Measurements from ENCODE around the gene ACMSD. TPM values are rescaled to one million over a fixed set of nuclear protein-coding genes. Genes with fewer than 3 reads are reported as not detected.

The ACMSD gene
- total and polyA plus RNA-seq, 5 donors, result not detected

GRCh38 chr2:134926231-134926931, 88.0 kb downstream of the ACMSD start:
- H3K27ac ChIP-seq (ENCODE audit: low read length), result peak overlapping the region; percentile 4
- 59% methylated on average over 3 of the region's 3 CpGs for WGBS
- H3K4me1 ChIP-seq (ENCODE audit: control insufficient read depth, insufficient read depth, low read length), result peaks cover 4% of the 10 kb centered on the region
- ATAC-seq (no peak), DNase-seq (no peak)
- H3K27me3 ChIP-seq (ENCODE audit: control insufficient read depth, insufficient read depth), result no peaks in the 10 kb centered on the region
- H3K9me3 ChIP-seq (ENCODE audit: control insufficient read depth, low read length), result no peaks in the 10 kb centered on the region
- no peak overlapping the region for H3K4me3 ChIP-seq (ENCODE audit: low read length)
- intact Hi-C loops (cut with DNase I), result no loop called here

GRCh38 chr2:134927195-134927594, 88.8 kb downstream of the ACMSD start:
- H3K4me3 ChIP-seq (ENCODE audit: low read length), result no peak overlapping the region
- H3K27me3 ChIP-seq (ENCODE audit: control insufficient read depth, insufficient read depth), result no peaks in the 10 kb centered on the region
- H3K9me3 ChIP-seq (ENCODE audit: control insufficient read depth, low read length), result no peaks in the 10 kb centered on the region
- H3K27ac ChIP-seq (ENCODE audit: low read length), result no peak overlapping the region
- 86% methylated on average over 3 of the region's 3 CpGs for WGBS
- ATAC-seq, result no peak
- intact Hi-C loops (cut with DNase I), result no loop called here
- no peak for DNase-seq
- peaks cover 4% of the 10 kb centered on the region for H3K4me1 ChIP-seq (ENCODE audit: control insufficient read depth, insufficient read depth, low read length)

GRCh38 chr2:134932864-134933526, 94.6 kb downstream of the ACMSD start:
- 80% methylated on average over 3 of the region's 3 CpGs for WGBS
- no peak overlapping the region for H3K4me3 ChIP-seq (ENCODE audit: low read length)
- intact Hi-C loops (cut with DNase I), result no loop called here
- no peaks in the 10 kb centered on the region for H3K27me3 ChIP-seq (ENCODE audit: control insufficient read depth, insufficient read depth)
- H3K9me3 ChIP-seq (ENCODE audit: control insufficient read depth, low read length), result no peaks in the 10 kb centered on the region
- ATAC-seq (no peak), DNase-seq (no peak)
- H3K27ac ChIP-seq (ENCODE audit: low read length), result no peak overlapping the region
- peaks cover 2% of the 10 kb centered on the region for H3K4me1 ChIP-seq (ENCODE audit: control insufficient read depth, insufficient read depth, low read length)

- intact Hi-C loops (cut with DNase I), result no loop called here
- DNase-seq, result no peak
- Histone ChIP-seq H3K27me3 (ENCODE audit: control insufficient read depth, insufficient read depth) (no peaks in the 10 kb centered on the region), H3K27ac (ENCODE audit: low read length) (no peak overlapping the region), H3K4me1 (ENCODE audit: control insufficient read depth, insufficient read depth, low read length) (peaks cover 2% of the 10 kb centered on the region), H3K4me3 (ENCODE audit: low read length) (no peak overlapping the region), H3K9me3 (ENCODE audit: control insufficient read depth, low read length) (no peaks in the 10 kb centered on the region)
- ATAC-seq, result no peak
- WGBS, result 98% methylated on average over 1 of the region's 1 CpG
These were observed 95.3 kb downstream of the ACMSD start for GRCh38 chr2:134933732-134934131.

- no peak overlapping the region for H3K27ac ChIP-seq (ENCODE audit: low read length)
- no peak overlapping the region for H3K4me3 ChIP-seq (ENCODE audit: low read length)
- intact Hi-C loops (cut with DNase I), result no loop called here
- WGBS, result 56% methylated on average over 2 of the region's 2 CpGs
- H3K4me1 ChIP-seq (ENCODE audit: control insufficient read depth, insufficient read depth, low read length), result peaks cover 2% of the 10 kb centered on the region
- H3K9me3 ChIP-seq (ENCODE audit: control insufficient read depth, low read length), result no peaks in the 10 kb centered on the region
- no peaks in the 10 kb centered on the region for H3K27me3 ChIP-seq (ENCODE audit: control insufficient read depth, insufficient read depth)
- DNase-seq (no peak), ATAC-seq (no peak)
These were observed 95.7 kb downstream of the ACMSD start for GRCh38 chr2:134934150-134934549.

DNA sequence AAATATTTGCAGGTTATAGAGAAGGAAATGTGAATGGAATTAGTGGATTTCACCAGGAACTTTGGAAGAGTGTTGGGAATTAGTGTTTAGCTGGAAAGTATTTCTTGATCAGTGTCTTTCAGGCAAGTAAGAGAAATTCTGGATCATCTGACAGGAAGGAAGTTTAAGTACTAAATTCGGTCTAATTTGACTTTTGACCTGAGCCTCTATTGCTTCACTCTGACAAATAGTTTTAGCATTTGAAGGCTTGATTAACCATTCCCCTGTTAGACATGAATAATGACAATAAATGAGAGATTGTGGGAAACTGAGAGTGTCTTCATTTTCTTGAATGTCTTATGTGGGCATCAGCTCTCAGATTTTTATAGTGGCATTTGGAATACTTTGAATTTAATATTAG, 96.2 kb downstream of the ACMSD start:
- WGBS, result 7% methylated on average over 1 of the region's 1 CpG
- H3K9me3 ChIP-seq (ENCODE audit: control insufficient read depth, low read length), result no peaks in the 10 kb centered on the region
- no peak overlapping the region for H3K27ac ChIP-seq (ENCODE audit: low read length)
- no peaks in the 10 kb centered on the region for H3K27me3 ChIP-seq (ENCODE audit: control insufficient read depth, insufficient read depth)
- H3K4me3 ChIP-seq (ENCODE audit: low read length), result no peak overlapping the region
- intact Hi-C loops (cut with DNase I), result no loop called here
- DNase-seq, result no peak
- ATAC-seq, result no peak
- H3K4me1 ChIP-seq (ENCODE audit: control insufficient read depth, insufficient read depth, low read length), result peaks cover 2% of the 10 kb centered on the region

- ATAC-seq, result no peak
These were observed 98.3 kb downstream of the ACMSD start for GRCh38 chr2:134936691-134937090.

GRCh38 chr2:134943540-134943939, 105.1 kb downstream of the ACMSD start:
- Histone ChIP-seq H3K9me3 (ENCODE audit: control insufficient read depth, low read length) (no peaks in the 10 kb centered on the region), H3K4me3 (ENCODE audit: low read length) (no peak overlapping the region), H3K27ac (ENCODE audit: low read length) (no peak overlapping the region), H3K4me1 (ENCODE audit: control insufficient read depth, insufficient read depth, low read length) (peaks cover 2% of the 10 kb centered on the region), H3K27me3 (ENCODE audit: control insufficient read depth, insufficient read depth) (no peaks in the 10 kb centered on the region)
- WGBS, result 85% methylated on average over 2 of the region's 2 CpGs
- ATAC-seq (no peak), DNase-seq (no peak)
- intact Hi-C loops (cut with DNase I), result no loop called here

More at GRCh38 chr2:134936691-134937090, 98.3 kb downstream of the ACMSD start:
- no peaks in the 10 kb centered on the region for H3K9me3 ChIP-seq (ENCODE audit: control insufficient read depth, low read length)
- intact Hi-C loops (cut with DNase I), result no loop called here
- no peaks in the 10 kb centered on the region for H3K27me3 ChIP-seq (ENCODE audit: control insufficient read depth, insufficient read depth)
- H3K4me3 ChIP-seq (ENCODE audit: low read length), result no peak overlapping the region
- peaks cover 2% of the 10 kb centered on the region for H3K4me1 ChIP-seq (ENCODE audit: control insufficient read depth, insufficient read depth, low read length)
- DNase-seq, result no peak
- WGBS, result 62% methylated on average over 4 of the region's 4 CpGs
- no peak overlapping the region for H3K27ac ChIP-seq (ENCODE audit: low read length)

GRCh38 chr2:134944975-134945374, 106.6 kb downstream of the ACMSD start:
- DNase-seq (no peak), ATAC-seq (no peak)
- intact Hi-C loops (cut with DNase I), result no loop called here

GRCh38 chr2:134946073-134946472, 107.7 kb downstream of the ACMSD start:
- ATAC-seq (no peak), DNase-seq (no peak)
- Histone ChIP-seq H3K27me3 (ENCODE audit: control insufficient read depth, insufficient read depth) (no peaks in the 10 kb centered on the region), H3K4me1 (ENCODE audit: control insufficient read depth, insufficient read depth, low read length) (peaks cover 2% of the 10 kb centered on the region), H3K4me3 (ENCODE audit: low read length) (no peak overlapping the region), H3K27ac (ENCODE audit: low read length) (no peak overlapping the region), H3K9me3 (ENCODE audit: control insufficient read depth, low read length) (no peaks in the 10 kb centered on the region)
- intact Hi-C loops (cut with DNase I), result no loop called here
- WGBS, result 76% methylated on average over 6 of the region's 6 CpGs

More at GRCh38 chr2:134944975-134945374, 106.6 kb downstream of the ACMSD start:
- Histone ChIP-seq H3K27me3 (ENCODE audit: control insufficient read depth, insufficient read depth) (no peaks in the 10 kb centered on the region), H3K4me3 (ENCODE audit: low read length) (no peak overlapping the region), H3K9me3 (ENCODE audit: control insufficient read depth, low read length) (no peaks in the 10 kb centered on the region), H3K27ac (ENCODE audit: low read length) (no peak overlapping the region), H3K4me1 (ENCODE audit: control insufficient read depth, insufficient read depth, low read length) (peaks cover 2% of the 10 kb centered on the region)
- 74% methylated on average over 1 of the region's 1 CpG for WGBS

DNA sequence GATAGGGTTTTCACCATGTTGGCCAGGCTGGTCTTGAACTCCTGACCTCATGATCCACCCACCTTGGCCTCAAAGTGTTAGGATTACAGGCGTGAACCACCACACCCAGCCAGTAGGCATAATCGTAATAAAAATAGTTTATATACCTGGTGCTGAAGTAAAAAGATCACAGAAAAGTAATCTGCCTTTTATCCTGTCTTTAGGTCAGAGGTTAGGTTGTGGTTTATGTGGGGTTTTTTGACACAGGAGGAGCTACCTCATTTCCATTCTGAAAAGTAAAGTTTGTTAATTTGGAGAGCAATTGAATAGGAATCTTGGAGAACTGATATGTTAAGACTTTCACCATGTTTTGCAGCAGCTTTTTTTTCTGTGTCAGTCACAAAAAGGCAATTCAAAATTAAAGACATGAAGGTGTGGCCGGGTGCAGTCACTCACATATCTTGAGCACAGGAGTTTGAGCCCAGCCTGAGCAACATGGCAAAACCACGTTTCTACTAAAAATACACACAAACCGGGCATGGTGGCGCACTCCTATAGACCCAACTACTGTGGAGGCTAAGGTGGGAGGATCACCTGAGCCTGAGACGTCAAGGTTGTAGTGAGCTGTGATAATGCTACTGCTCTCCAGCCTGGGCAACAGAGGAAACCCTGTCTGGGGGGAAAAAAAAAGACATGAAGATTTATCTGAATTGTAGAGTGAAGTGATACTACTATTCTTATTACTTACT, 111.7 kb downstream of the ACMSD start:
- H3K9me3 ChIP-seq (ENCODE audit: control insufficient read depth, low read length), result no peaks in the 10 kb centered on the region
- DNase-seq, result no peak
- no peak overlapping the region for H3K27ac ChIP-seq (ENCODE audit: low read length)
- intact Hi-C loops (cut with DNase I), result no loop called here
- no peaks in the 10 kb centered on the region for H3K4me1 ChIP-seq (ENCODE audit: control insufficient read depth, insufficient read depth, low read length)
- ATAC-seq, result no peak
- no peak overlapping the region for H3K4me3 ChIP-seq (ENCODE audit: low read length)
- H3K27me3 ChIP-seq (ENCODE audit: control insufficient read depth, insufficient read depth), result no peaks in the 10 kb centered on the region
- WGBS, result 87% methylated on average over 7 of the region's 7 CpGs
